Adrenal gland (tissue), 12 donors: Measurements from ENCODE around the gene TFF1. TPM values are rescaled to one million over a fixed set of nuclear protein-coding genes. Genes with fewer than 3 reads are reported as not detected.

Experiments used
- DNase-seq, 7 donors: peaks; one replicate each; pipeline ENCODE4 v3.0.0-alpha.2; 2019 to 2020
- H3K27ac ChIP-seq, 5 donors: fragments of 200-600 bp; sonication (generic) in 4 of 5; 1 replicate in 3 of 5; 2 replicates in 2 of 5; pipeline versions ENCODE4 v1.5.1 to v1.8.0; 2016 to 2020; ENCODE audit warnings: mild to moderate bottlenecking in 1 of 5
- H3K27me3 ChIP-seq: fragments of 200-600 bp; 2 replicates; pipeline ENCODE4 v1.8.0; 2021
- H3K36me3 ChIP-seq, 2 donors: fragments of 200-600 bp; replicated peaks in 1 of 2; 1 replicate in 1 of 2; 2 replicates in 1 of 2; pipeline versions ENCODE4 v1.5.1 to v1.8.0; 2018 to 2022
- H3K4me1 ChIP-seq, 2 donors: fragments of 200-600 bp; replicated peaks in 1 of 2; 1 replicate in 1 of 2; 2 replicates in 1 of 2; pipeline versions ENCODE4 v1.5.1 to v1.8.0; 2018 to 2021
- H3K4me3 ChIP-seq, 4 donors: fragments of 200-600 bp; sonication (generic) in 3 of 4; one replicate each; pipeline ENCODE4 v1.5.1; 2016 to 2018
- H3K9me3 ChIP-seq, 3 donors: fragments of 200-600 bp; sonication (generic) in 1 of 3; replicated peaks in 1 of 3; 1 replicate in 2 of 3; 2 replicates in 1 of 3; pipeline versions ENCODE4 v1.5.1 to v1.8.0; 2016 to 2021
- POLR2A ChIP-seq, 2 donors: fragments of 450-650 bp; IDR thresholded peaks; one replicate each; pipeline ENCODE4 v1.6.1; 2017; ENCODE audit warnings: antibody characterized with exemption in 2 of 2, mild to moderate bottlenecking in 2 of 2, moderate library complexity in 1 of 2
- WGBS, 4 donors: extraction: QIAGEN DNeasy Blood & Tissue Kit in 2 of 4; methylation state at CpG; one replicate each; pipeline versions ENCODE4 v1.1.5 to v1.1.7; 2013 to 2017; 5-methylcytosine and 5-hydroxymethylcytosine counted together
- intact Hi-C, 2 donors: fragments of 100-400 bp; cut with DNase I; formaldehyde crosslinking; loops; one replicate each; pipeline versions ENCODE4 v1.14.1 to v1.15.0; 2022 to 2023
- polyA plus RNA-seq, 3 donors: library from polyadenylated mRNA; stranded (reverse); fragments of 200-250 nt in 2 of 3; fragments of 350-450 nt in 1 of 3; fragmentation: Illumina TruSeq in 1 of 3; extraction: RNeasy Lipid Tissue Mini Kit (QIAGEN cat#74804) in 1 of 3; gene quantifications; one replicate each; pipeline ENCODE4 v1.2.3, GENCODE V29; 2013 to 2014
- total RNA-seq, 9 donors: library from RNA; depleted of rRNA in 4 of 9; stranded (reverse); fragments of >200 nt in 4 of 9; fragments of 120-200 nt in 1 of 9; fragmentation: NEBNext Ultra II Directional in 1 of 9; extraction: Animal tissue kit (Norgen Biotek cat#: 25700) in 1 of 9; gene quantifications; one replicate each; pipeline versions ENCODE4 v1.1.0 to v1.2.4, GENCODE V29; 2013 to 2023
- TF ChIP-seq, protein P1 (sequence below), 6 experiments: fragments of 450-650 bp in 4 of 6; fragments of 200-600 bp in 2 of 6; sonication (generic) in 1 of 6; IDR thresholded peaks; 1 replicate in 5 of 6; 2 replicates in 1 of 6; pipeline versions ENCODE4 v1.5.1 to v1.8.0; 2016 to 2021; ENCODE audit warnings: antibody characterized with exemption in 6 of 6, mild to moderate bottlenecking in 2 of 6, moderate library complexity in 1 of 6
- donor health status: healthy with polysubstance abuse.
- donor health status: Bipolar disorder and iron deficiency.
- donor health status: DM: yes; HTN: yes; CAD: no.
- donor health status: DM: no; HTN: no; CAD: no.
- donor health status: DM: no; HTN: no; CAD: no.
- donor health status: DM: yes; HTN: yes; CAD: no.

The TFF1 gene
- total and polyA plus RNA-seq, 12 donors = 0.39 to 1.5 (median 0.72) TPM; not detected in 9

DNA sequence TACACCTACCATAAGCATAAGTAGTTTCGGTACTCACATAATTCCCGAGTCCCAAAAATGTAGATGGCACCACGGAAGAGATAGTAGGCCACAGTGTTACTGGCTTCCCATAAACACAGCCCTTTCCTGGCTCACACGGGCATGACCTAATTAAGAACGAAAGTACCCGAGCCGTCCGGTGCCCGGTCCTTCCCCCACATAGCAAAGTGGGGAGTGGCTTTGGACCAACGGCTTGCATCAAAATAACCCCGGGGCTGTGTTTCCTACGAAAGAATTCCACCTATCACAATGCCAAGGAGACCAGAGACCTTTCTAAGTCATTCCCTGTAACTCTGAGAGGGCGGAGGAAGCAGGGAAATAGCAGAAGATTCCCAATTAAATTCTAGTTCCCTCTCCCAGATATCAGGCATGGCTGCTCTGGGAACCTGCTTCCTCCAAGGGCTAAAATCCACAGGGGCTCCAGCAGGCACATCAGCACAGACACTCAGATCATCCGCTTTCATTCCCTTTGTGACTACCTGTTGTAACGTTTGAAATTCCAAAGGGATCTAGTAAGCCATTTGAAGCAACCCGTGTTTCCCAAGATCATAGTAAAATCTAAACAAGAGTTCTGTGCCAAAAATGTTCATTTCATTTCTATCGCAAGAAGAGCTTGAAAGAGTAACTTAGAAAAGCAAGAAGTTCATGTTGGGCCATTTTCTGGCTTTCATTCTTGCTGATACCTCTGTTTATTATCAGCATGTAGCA is 29.7 kb upstream of the TFF1 start, which contains the start of gene TMPRSS3:
TMPRSS3 (minus strand) TSS at position 148 of the 747 bp plus-strand sequence. CDS start 635 bp downstream, outside the sequence.
- DNase-seq = peak in 1 of 7 donors; percentile 16
- H3K27me3 ChIP-seq = no peaks in the 10 kb centered on the region
- no peaks in the 10 kb centered on the region for H3K36me3 ChIP-seq
- H3K4me1 ChIP-seq = no peaks in the 10 kb centered on the region
- no peak for TF ChIP-seq POLR2A (IDR thresholded peaks at IDR 0.05)
- TF ChIP-seq, protein P1, sequence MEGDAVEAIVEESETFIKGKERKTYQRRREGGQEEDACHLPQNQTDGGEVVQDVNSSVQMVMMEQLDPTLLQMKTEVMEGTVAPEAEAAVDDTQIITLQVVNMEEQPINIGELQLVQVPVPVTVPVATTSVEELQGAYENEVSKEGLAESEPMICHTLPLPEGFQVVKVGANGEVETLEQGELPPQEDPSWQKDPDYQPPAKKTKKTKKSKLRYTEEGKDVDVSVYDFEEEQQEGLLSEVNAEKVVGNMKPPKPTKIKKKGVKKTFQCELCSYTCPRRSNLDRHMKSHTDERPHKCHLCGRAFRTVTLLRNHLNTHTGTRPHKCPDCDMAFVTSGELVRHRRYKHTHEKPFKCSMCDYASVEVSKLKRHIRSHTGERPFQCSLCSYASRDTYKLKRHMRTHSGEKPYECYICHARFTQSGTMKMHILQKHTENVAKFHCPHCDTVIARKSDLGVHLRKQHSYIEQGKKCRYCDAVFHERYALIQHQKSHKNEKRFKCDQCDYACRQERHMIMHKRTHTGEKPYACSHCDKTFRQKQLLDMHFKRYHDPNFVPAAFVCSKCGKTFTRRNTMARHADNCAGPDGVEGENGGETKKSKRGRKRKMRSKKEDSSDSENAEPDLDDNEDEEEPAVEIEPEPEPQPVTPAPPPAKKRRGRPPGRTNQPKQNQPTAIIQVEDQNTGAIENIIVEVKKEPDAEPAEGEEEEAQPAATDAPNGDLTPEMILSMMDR (IDR thresholded peaks at IDR 0.05) = no peak
- no peak within 1 kb of the TSS for H3K4me3 ChIP-seq
- H3K27ac ChIP-seq = peak within 1 kb of the TSS in 1 of 5 donors; percentile 49
- 68 to 87% (median 83%) methylated on average over 17 of the region's 17 CpGs for WGBS, 4 donors
- H3K9me3 ChIP-seq = no peaks in the 10 kb centered on the region
- intact Hi-C loops = no loop called here

DNA sequence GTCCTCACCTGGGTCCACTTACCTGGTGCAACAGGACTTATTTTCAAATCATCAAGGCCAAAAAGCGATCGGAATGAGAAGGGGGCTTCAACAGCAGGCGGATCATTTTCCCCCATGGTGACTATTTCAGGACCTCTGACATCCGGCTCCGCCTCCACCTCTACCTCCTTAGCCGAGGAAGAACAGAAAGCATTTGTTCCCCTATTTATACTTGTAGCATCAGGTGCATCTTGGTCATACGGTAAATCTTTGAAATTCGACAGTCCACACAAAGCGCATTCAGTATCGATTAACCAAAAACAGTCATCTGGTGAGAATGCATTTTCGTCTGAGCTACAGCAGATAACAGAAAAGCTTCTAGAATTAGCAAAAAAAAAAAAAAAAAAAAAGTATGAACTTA is 29.0 kb upstream of the TFF1 start:
- no peaks in the 10 kb centered on the region for H3K4me1 ChIP-seq
- intact Hi-C loops = no loop called here
- H3K36me3 ChIP-seq = no peaks in the 10 kb centered on the region
- H3K27me3 ChIP-seq = no peaks in the 10 kb centered on the region
- TF ChIP-seq POLR2A (IDR thresholded peaks at IDR 0.05) = no peak
- TF ChIP-seq, protein P1 (IDR thresholded peaks at IDR 0.05) = no peak
- DNase-seq = no peak
- no peak overlapping the region for H3K4me3 ChIP-seq
- peak overlapping the region in 1 of 5 donors; percentile 49 for H3K27ac ChIP-seq
- H3K9me3 ChIP-seq = no peaks in the 10 kb centered on the region
- WGBS, 4 donors = 86 to 92% (median 91%) methylated on average over 11 of the region's 11 CpGs

DNA sequence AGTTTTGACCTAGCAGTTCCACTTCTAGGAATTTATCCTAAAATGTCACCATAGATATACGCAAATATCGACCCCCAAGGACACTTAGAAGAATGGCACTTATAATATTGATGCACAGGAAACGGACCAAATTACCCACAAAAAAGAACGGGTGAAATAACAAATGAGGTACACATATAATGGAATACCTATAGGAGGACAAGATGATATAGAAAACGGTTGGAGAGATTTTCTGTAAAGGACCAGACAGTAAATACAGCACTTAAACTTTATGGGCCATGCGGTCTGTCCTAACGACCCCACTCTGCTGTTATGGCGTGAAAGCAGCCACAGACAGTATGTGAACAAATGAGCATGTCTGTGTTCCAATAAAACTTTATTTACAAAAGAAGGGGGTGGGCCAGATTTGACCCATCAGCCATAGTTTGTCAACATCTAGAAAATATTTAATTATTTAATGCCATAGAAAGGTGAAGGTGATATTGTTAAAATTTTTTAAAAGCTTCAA is 27.2 kb upstream of the TFF1 start:
- intact Hi-C loops = no loop called here
- Histone ChIP-seq H3K4me3 (no peak overlapping the region), H3K36me3 (no peaks in the 10 kb centered on the region), H3K27me3 (no peaks in the 10 kb centered on the region), H3K27ac (no peak overlapping the region), H3K9me3 (no peaks in the 10 kb centered on the region), H3K4me1 (no peaks in the 10 kb centered on the region)
- no peak for DNase-seq
- 61 to 62% (median 61%) methylated on average over 8 of the region's 8 CpGs for WGBS, 4 donors
- TF ChIP-seq POLR2A (IDR thresholded peaks at IDR 0.05) = no peak
- TF ChIP-seq, protein P1 (IDR thresholded peaks at IDR 0.05) = no peak

DNA sequence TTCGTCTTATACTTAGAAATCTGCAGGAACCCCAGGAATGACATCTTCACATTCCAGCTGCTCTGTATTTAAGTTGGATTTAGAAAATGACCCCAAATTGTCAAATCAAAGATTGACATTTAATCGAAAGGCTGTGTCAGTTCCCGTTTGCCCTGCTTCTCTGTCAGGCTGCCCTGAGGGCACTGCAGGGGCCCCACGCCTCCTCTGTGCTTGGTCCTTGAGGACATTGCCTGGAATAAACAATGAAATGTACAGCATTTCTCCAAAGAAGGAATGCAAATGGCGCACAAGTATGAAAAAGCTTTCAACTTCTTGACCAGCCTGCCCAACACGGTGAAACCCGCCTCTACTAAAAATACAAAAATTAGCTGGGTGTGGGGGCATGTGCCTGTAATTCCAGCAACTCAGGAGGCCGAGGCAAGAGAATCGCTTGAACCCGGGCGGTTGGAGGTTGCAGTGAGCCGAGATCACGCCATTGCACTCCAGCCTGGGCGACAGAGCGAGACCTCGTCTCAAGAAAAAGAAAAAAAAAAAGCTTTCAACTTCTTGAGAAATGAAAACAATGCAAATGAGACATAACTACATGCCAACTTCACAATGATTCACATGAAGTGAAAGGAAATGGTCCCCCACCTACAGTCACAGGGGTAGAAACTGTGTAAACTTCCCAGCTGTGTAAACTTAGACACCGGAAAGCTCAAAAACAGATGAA is 26.6 kb upstream of the TFF1 start:
- Histone ChIP-seq H3K27me3 (no peaks in the 10 kb centered on the region), H3K27ac (no peak overlapping the region), H3K36me3 (no peaks in the 10 kb centered on the region), H3K4me1 (no peaks in the 10 kb centered on the region), H3K9me3 (no peaks in the 10 kb centered on the region), H3K4me3 (no peak overlapping the region)
- WGBS, 4 donors = 76 to 88% (median 80%) methylated on average over 17 of the region's 17 CpGs
- intact Hi-C loops = no loop called here
- DNase-seq = no peak
- no peak for TF ChIP-seq POLR2A (IDR thresholded peaks at IDR 0.05)
- TF ChIP-seq, protein P1 (IDR thresholded peaks at IDR 0.05) = no peak
